ENCODE measurements around the gene LRRC8D. TPM values are rescaled to one million over a fixed set of nuclear protein-coding genes. Genes with fewer than 3 reads are reported as not detected.

LRRC8D gene
- total and polyA plus RNA-seq, 2 experiments from 2014 or later = 23.6 to 48.8 TPM

GRCh38 chr1:89887713-89888112, 66.9 kb downstream of the LRRC8D start (continued):
- TF ChIP-seq ZNF462 (CRISPR knock-in tag; IDR thresholded peaks at IDR 0.05) = no peak
- no peak for TF ChIP-seq CTCF (conservative IDR thresholded peaks at IDR 0.05; ENCODE audit: low read depth in 2 of 2)
- TF ChIP-seq EZH2 (IDR thresholded peaks at IDR 0.05; ENCODE audit: low read depth, unreplicated experiment) = no peak
- TF ChIP-seq ZNF114 (CRISPR knock-in tag; IDR thresholded peaks at IDR 0.05) = no peak
- no peak for TF ChIP-seq EZH2phosphoT487 (IDR thresholded peaks at IDR 0.05; ENCODE audit: unreplicated experiment)

- no peaks in the 10 kb centered on the region for H3F3A ChIP-seq (replicated peaks; ENCODE audit: low read depth)
- H3K4me2 ChIP-seq = no peak overlapping the region
- Mint-ChIP-seq H3K36me3 (ENCODE audit: low read depth) (no peaks in the 10 kb centered on the region; the same call in 2 of the 3 replicates), H3K4me3 (no peak overlapping the region), H3K9me3 (no peaks in the 10 kb centered on the region), H3K4me1 (peaks cover 34% of the 10 kb centered on the region), H3K27me3 (ENCODE audit: insufficient read depth, low read depth, poor library complexity) (peaks cover 5% of the 10 kb centered on the region), H3K27ac (no peak overlapping the region)
- ATAC-seq (no peak), DNase-seq (ENCODE audit: low spot score) (no peak)
- no peaks in the 10 kb centered on the region for H3K27me3 ChIP-seq (ENCODE audit: insufficient read depth)
- H3K36me3 ChIP-seq (ENCODE audit: insufficient read depth) = no peaks in the 10 kb centered on the region
- H3K27ac ChIP-seq (ENCODE audit: low read depth) = no peak overlapping the region
- H2AFZ ChIP-seq = no peak overlapping the region
- H3K79me2 ChIP-seq (replicated peaks; ENCODE audit: insufficient read depth) = peaks cover 32% of the 10 kb centered on the region
- no peak overlapping the region for H3K4me3 ChIP-seq
- H3K9me2 ChIP-seq (ENCODE audit: insufficient read depth) = no peaks in the 10 kb centered on the region
- peaks cover 16% of the 10 kb centered on the region for H3K4me1 ChIP-seq (ENCODE audit: insufficient read depth)
- 0 out of 2 replicates have a peak, but pooled peaks cover 3% of the 10 kb centered on the region for H4K20me1 ChIP-seq (replicated peaks; ENCODE audit: insufficient read depth)
- TF ChIP-seq EZH2 (IDR thresholded peaks at IDR 0.05; ENCODE audit: low read depth, unreplicated experiment) (no peak), EZH2phosphoT487 (IDR thresholded peaks at IDR 0.05; ENCODE audit: unreplicated experiment) (no peak), CTCF (conservative IDR thresholded peaks at IDR 0.05; ENCODE audit: low read depth in 2 of 2) (no peak), CREB1 (CRISPR knock-in tag; IDR thresholded peaks at IDR 0.05; ENCODE audit: low read depth) (no peak), ZNF331 (CRISPR knock-in tag; IDR thresholded peaks at IDR 0.05; ENCODE audit: low read depth) (no peak), JUNB (IDR thresholded peaks at IDR 0.05; ENCODE audit: unreplicated experiment) (no peak), STAT1 (IDR thresholded peaks at IDR 0.05; ENCODE audit: unreplicated experiment) (no peak)
These were observed 67.9 kb downstream of the LRRC8D start for GRCh38 chr1:89888480-89889322.
